NCI-H146 (cell line): ENCODE data around the gene PTPRM.

Experiments
- DNase-seq: peaks from one replicate; lab custom pipeline; 2025; lab: John Stamatoyannopoulos, UW

The PTPRM gene

GRCh38 chr18:7600036-7600435 is 32.9 kb downstream of the PTPRM start:
- DNase-seq: no peak

- DNase-seq: no peak
Measured at GRCh38 chr18:7600528-7601245, 33.6 kb downstream of the PTPRM start.

GRCh38 chr18:7601246-7601615 is 34.1 kb downstream of the PTPRM start:
- no peak for DNase-seq

GRCh38 chr18:7601936-7602335 is 34.8 kb downstream of the PTPRM start:
- DNase-seq: no peak

GRCh38 chr18:7603259-7604000 is 36.3 kb downstream of the PTPRM start:
- no peak for DNase-seq

GRCh38 chr18:7604361-7604760 is 37.2 kb downstream of the PTPRM start:
- no peak for DNase-seq

- no peak for DNase-seq
Measured at GRCh38 chr18:7605705-7606104, 38.6 kb downstream of the PTPRM start.

GRCh38 chr18:7607540-7608173 is 40.5 kb downstream of the PTPRM start:
- DNase-seq: no peak

- DNase-seq: no peak
Measured at GRCh38 chr18:7608174-7608550, 41.0 kb downstream of the PTPRM start.

GRCh38 chr18:7608781-7609201 is 41.7 kb downstream of the PTPRM start:
- DNase-seq: no peak

GRCh38 chr18:7609617-7610016 is 42.5 kb downstream of the PTPRM start:
- no peak for DNase-seq

- no peak for DNase-seq
Measured at GRCh38 chr18:7614042-7614441, 46.9 kb downstream of the PTPRM start.

GRCh38 chr18:7615840-7616239 is 48.7 kb downstream of the PTPRM start:
- DNase-seq: no peak

GRCh38 chr18:7616661-7617060 is 49.5 kb downstream of the PTPRM start:
- DNase-seq: no peak

GRCh38 chr18:7617738-7618422 is 50.8 kb downstream of the PTPRM start:
- no peak for DNase-seq

- DNase-seq: no peak
Measured at GRCh38 chr18:7618891-7619442, 51.9 kb downstream of the PTPRM start.

- DNase-seq: no peak
Measured at GRCh38 chr18:7619676-7620075, 52.6 kb downstream of the PTPRM start.

GRCh38 chr18:7622721-7623120 is 55.6 kb downstream of the PTPRM start:
- DNase-seq: no peak

- DNase-seq: no peak
Measured at GRCh38 chr18:7623681-7624080, 56.6 kb downstream of the PTPRM start.

- no peak for DNase-seq
Measured at GRCh38 chr18:7624697-7625096, 57.6 kb downstream of the PTPRM start.

GRCh38 chr18:7626175-7626921 is 59.2 kb downstream of the PTPRM start:
- DNase-seq: no peak
